HG02884 (cell line): Measurements from ENCODE around the gene MMD.
"Not testable (repeated sequence)": the region's sequence is repeated elsewhere in the genome, so short reads cannot be mapped to it uniquely, and the experiment has no call there.

Experiments
- ATAC-seq: cut with Tn5 transposase; IDR thresholded peaks from one replicate; pipeline ENCODE4 v1.9.1; 2021; ENCODE audit warnings: mild to moderate bottlenecking, moderate library complexity; ENCODE audit not compliant: unreplicated experiment

Gene MMD

GRCh38 chr17:55444471-55445441, 23.1 kb upstream of the MMD start:
- peak; percentile 69 for ATAC-seq

- ATAC-seq: no peak
Measured at GRCh38 chr17:55443904-55444303, 22.3 kb upstream of the MMD start.

DNA sequence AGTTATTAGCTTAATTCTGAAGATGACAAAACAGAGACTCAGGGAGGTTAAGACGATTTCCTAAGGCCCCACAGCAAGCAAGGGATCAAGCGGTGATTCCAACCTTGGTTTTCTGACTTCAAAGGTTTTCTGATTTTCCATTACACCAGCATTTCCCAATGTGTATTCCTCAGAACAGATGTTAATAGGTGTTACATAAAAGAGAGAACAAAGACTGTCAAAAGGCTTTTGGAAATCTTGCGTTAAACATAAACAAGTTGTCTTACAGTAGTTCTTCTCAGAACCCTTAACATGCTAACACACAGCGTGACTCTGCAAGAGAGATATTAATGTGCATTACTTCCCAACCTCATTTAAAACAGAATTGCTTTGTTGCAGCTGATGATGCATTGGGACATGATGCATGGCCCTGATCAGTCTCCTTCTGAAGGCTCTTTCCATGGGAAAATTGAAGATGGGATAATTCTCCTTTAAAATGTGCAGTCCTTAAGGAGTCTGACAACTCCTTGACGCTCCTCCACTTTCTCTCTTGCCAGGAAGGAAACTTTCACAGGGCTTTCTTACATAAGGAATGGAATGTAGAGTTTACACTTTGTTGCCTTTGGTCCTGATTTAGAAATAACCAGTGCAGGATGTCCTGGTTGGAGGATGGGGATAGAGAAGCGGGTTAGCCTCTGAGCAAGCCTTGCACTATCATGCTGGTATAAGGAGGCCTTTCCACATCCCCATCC, 21.5 kb upstream of the MMD start:
- no peak for ATAC-seq

- ATAC-seq: no peak
Measured at GRCh38 chr17:55442462-55442861, 20.8 kb upstream of the MMD start.

GRCh38 chr17:55441544-55441943, 19.9 kb upstream of the MMD start:
- ATAC-seq: no peak

DNA sequence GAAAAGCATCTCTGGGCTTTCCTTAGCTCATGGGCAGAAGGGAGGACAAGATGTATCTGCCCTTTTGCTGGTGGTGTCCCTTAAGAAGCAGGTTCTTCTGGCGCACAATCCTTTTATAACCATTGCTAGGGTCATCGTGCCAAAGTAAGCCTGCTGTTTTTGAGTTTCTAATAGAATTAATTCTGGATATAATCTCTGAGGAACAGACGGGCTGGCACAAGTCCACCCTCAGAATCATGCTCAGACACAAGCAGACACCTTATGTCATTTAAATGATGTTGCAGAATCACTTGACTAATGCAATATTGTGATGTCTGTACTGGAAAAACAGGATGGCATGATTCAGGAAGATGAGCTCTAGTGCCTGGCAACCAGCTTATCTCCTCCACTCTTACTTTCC, 18.8 kb upstream of the MMD start:
- ATAC-seq: no peak

DNA sequence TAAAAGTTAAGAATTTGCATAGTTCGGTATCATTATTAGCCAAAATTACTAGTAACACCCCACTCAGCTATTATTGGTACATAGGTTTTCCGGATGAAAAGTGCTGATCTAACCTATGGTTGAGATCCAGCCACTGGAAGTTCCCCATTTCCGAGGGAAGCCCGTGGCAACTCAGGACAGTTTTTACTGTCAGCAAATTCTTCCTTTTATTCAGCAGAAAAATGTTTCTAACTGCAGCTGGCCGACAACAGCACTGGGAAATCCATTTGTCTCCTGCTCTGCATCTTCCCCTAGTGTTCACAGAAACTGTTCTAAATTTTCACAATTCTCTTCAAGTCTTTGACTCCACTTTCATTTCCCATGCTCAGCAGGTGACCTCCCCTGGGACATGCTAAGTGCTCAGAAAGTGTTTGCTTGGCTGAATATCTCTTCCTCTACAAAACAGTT, 15.5 kb upstream of the MMD start:
- peak; percentile 56 for ATAC-seq

DNA sequence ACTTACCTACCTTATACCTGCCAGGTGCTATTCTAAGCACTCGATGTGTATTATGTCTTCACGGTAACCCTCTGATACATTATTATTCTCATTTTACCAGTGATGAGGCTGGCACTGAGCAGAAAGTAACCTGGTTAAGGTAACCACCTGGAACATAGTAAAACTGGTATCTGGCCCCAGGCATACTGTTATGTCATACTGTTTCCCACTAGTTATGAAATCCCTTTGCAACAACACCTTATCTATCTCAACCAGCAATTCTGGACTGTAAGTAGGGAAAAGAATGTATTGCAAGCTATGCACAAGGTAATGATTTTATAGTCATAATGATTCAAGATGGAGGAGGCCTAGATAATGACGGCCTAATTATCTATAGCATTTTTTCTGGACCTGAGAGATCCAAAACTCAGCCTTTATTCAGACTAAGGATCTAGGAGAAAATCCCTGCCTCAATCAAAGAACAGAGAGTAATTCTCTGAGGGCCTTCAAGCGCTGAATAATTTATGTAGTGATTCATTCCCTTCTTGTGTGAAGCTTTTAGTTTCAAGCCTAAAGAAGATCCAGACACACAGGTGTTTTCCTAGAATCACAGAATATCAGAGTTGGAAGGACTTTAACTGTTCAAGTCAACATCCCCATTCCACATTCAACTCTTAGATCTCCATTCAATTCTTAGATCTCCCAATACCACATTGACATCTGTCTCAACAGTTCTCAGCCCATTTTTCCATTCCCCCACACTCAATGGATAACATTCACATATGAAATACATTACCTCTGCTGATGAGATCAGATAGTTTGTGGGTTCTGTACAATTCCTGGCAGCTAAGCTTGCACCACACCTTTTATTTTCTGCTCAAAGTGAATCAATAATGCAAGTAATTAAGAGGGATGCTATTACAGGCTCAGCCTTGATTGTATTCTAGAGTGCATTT, 14.9 kb upstream of the MMD start:
- ATAC-seq: peak; percentile 19

DNA sequence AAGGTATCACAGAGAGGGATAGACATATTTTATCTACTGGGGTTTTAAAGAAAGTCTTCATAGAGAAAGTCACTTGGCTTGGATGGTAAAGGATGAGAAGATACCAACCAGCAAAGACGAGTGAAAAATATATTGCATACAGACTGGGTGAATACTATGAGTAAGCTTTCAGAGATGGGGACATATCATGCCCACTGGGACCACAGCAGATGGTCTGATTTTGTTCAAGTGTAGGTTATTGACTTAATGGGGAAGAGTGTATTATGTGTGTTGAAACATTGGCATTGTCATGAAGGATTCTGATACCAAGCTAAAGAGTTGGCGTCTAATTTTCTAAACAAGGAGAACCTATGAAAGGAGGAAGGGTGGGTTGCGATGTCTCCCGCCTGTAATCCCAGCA, 13.8 kb upstream of the MMD start:
- ATAC-seq: no peak

GRCh38 chr17:55434721-55435120, 13.1 kb upstream of the MMD start:
- ATAC-seq: no peak

- ATAC-seq: no peak
Measured at GRCh38 chr17:55433629-55434422, 12.2 kb upstream of the MMD start.

DNA sequence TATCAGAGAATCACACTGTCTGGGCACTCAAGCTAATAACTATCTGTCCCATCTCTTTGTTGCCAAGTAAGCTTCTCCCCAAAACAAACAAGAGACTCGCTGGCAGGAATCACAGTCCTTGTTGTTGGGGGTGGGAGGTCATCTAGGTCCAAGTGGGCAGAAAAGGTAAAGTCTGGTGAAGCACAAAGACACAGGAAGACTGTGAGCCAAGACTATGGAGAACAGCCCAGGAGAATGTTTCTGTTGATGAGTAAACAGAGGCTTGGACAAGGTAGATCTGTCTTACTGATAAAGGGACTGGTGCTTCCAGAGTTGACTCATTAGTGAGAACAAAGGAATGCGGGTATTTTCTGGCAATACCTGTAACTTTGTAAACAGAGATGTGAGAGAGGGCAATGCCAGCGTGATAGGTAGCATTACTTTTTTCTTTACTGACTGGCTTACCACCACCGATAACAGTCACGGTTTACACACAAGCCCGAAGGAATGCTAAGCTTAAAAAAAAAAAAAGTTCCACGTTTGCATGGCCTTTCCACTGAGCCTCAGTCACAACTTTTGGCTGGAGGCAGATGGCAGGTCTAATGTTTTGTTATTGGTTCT, 11.5 kb upstream of the MMD start:
- no peak for ATAC-seq

DNA sequence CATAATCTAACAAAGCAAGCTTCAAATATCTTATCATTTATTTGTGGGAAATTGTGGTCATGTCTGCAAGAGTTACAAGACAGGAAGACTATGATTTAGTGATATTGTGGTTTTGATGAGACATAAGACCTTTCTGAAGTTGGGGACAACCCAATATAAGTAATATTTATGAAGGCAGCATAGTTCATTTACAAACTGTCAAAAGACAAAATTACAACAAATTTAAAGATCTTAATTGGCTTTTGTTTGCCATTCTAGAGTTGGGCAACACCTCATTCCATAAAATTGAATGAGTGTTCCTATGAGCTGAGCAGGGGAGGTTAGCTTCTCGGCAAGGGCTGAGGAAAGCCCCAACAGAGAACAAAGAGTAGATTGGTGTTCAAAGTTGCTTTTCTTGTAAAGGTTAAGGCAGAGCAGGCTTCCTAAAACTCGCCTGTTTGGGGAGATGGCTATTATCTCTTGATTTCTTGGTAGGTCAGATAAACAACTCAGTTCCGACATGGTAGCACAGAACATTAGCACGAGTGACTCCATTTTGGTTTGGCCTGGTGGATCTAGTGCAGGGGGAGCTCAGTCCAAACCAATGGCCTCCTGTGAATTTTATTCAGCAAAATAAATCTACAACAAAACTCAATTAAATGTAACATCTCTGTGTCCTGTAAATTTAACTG, 10.9 kb upstream of the MMD start:
- ATAC-seq: no peak

- ATAC-seq: not testable (repeated sequence)
Measured at GRCh38 chr17:55431914-55432313, 10.3 kb upstream of the MMD start.

GRCh38 chr17:55430541-55431288, 9.1 kb upstream of the MMD start:
- ATAC-seq: no peak

DNA sequence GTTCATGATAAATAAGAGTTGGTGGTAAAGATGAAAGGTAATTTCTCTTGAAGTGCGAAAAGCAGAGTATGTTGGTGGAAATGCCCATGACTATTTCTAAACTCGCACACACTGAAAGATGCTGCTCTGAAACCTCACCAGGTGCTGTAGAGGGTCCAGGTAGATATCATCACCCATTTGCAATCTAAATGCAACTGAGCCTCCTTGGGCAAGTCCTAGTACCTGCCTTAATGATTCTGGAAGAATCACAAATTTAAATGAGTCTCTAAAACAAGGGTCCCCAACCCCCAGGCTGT, 5.9 kb upstream of the MMD start:
- no peak for ATAC-seq

DNA sequence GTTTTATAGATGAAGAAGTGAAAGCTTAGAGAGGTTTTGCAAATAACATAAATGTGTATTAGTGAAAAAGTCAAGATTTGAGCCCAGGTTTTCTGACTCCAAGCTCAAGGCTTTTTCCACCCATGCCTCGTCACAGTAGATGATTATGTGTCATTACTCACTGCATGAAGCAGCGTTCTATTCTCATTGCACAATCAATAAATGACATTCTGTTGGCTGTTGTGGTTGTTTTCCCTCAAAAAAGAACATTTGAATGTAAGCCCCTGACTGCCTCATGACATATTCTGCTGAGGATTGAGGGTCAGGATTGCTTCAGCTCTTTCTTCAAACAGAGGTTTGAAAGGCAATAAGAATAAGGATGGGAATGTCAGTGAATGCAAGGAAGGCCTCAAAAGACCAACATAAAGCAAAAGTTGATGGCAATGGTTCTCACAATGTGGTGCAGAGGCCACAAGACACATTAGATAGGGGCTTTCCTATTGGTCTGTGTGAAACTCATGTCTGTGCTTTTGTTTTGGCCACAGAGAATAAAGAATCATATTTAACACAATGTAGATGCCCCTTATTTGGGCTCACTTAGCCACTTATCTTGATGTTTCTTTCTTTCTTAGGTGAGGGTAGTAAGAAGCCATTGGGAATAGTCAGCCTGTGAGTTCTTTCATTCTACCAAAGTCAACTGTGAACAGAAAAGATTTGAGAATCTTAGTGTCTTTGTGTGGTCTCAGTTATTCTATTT, 5.4 kb upstream of the MMD start:
- peak; percentile 42 for ATAC-seq
